COLO829 (cell line): ENCODE results near the gene PXK.
"Not testable (repeated sequence)": the region's sequence is repeated elsewhere in the genome, so short reads cannot be mapped to it uniquely, and the experiment has no call there.

Source experiments
- DNase-seq: peaks from one replicate; pipeline ENCODE4 v3.0.0; 2012; ENCODE audit warnings: low spot score

Gene PXK

GRCh38 chr3:58332575-58333188, at the start of gene PXK:
Gene PXK, plus strand, starts transcription at chr3:58332892. Its CDS starts 97 bp downstream, at chr3:58332989.
- DNase-seq, result peak; percentile 37

DNA sequence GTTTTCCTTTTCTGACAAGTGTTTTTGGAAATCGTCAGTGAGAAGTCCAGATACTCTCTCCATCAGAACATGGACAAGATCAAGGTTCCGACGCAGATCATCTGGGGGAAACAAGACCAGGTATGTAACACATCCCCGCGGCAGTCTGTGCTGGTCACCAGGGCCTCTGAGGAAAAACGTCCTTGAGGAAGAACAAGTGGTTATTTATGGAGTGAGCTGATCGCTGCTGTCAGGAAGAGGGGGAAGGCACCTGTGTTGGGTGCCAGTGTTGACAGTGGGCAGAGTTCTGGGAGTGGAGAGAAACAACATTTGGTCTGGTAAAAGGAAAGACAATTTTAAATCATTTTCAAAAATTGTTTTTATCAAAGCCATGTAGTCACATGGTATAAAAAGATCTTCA, 47.4 kb upstream of the PXK start:
- no peak for DNase-seq

GRCh38 chr3:58287354-58287753, 45.3 kb upstream of the PXK start:
- DNase-seq, result peak; percentile 45

DNA sequence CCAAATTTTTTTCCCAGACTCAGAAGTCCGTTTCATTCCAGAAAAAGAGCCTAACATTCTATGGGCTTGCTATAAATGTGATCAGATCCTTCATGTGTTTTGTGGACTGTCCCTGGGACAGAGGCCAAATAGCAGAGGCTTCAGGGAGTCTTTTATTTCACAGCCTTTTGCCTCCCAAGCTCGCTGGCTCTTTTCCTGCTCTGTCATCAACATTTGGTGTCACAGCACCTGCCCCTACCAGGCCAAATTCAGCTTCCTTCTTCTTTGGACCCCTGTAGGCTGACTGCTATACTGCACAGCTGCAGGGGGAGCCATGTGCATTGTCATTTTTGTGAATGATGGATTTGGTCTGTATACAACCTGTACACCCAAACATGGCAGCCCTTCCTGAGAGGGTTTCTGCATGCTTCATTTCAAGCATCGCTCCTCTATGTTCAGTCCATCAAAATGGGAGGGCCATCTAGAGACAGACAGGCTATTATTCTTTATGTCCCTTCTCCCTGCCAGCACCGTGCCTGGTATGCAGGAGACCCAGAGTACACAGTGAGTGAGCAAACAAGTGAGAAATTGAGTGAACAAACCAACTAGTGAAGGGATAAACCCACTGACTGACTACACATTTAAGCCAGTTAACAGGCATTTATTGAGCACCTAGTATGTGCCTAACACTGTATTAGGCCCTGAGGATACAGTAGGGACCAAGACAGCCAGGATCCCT, 44.5 kb upstream of the PXK start:
- no peak for DNase-seq

DNA sequence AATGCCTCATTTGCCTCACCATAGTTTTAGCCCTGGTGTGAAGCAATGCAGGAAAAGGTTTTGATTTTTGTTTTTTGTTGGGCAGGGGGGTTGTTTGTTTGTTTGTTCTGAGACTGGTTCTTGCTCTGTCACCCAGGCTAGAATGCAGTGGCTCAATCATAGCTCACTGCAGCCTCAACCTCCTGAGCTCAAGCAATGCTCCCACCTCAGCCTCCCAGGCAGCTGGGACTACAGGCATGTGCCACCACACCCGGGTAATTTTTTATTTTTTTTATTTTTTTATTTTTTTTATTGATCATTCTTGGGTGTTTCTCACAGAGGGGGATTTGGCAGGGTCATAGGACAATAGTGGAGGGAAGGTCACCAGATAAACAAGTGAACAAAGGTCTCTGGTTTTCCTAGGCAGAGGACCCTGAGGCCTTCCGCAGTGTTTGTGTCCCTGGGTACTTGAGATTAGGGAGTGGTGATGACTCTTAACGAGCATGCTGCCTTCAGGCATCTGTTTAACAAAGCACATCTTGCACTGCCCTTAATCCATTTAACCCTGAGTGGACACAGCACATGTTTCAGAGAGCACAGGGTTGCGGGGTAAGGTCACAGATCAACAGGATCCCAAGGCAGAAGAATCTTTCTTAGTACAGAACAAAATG, 43.6 kb upstream of the PXK start:
- DNase-seq, result not testable (repeated sequence)

GRCh38 chr3:58290446-58290845, 42.2 kb upstream of the PXK start:
- not testable (repeated sequence) for DNase-seq

GRCh38 chr3:58291671-58292338, 40.9 kb upstream of the PXK start:
- no peak for DNase-seq

GRCh38 chr3:58292866-58293265, 39.8 kb upstream of the PXK start:
- DNase-seq, result no peak

GRCh38 chr3:58293516-58293915, 39.2 kb upstream of the PXK start:
- no peak for DNase-seq

GRCh38 chr3:58296269-58296668, 36.4 kb upstream of the PXK start:
- DNase-seq, result no peak

- no peak for DNase-seq
Observed at GRCh38 chr3:58296843-58297242, 35.8 kb upstream of the PXK start.

- DNase-seq, result no peak
Observed at GRCh38 chr3:58298190-58298589, 34.5 kb upstream of the PXK start.

- DNase-seq, result no peak
Observed at GRCh38 chr3:58299075-58299474, 33.6 kb upstream of the PXK start.

DNA sequence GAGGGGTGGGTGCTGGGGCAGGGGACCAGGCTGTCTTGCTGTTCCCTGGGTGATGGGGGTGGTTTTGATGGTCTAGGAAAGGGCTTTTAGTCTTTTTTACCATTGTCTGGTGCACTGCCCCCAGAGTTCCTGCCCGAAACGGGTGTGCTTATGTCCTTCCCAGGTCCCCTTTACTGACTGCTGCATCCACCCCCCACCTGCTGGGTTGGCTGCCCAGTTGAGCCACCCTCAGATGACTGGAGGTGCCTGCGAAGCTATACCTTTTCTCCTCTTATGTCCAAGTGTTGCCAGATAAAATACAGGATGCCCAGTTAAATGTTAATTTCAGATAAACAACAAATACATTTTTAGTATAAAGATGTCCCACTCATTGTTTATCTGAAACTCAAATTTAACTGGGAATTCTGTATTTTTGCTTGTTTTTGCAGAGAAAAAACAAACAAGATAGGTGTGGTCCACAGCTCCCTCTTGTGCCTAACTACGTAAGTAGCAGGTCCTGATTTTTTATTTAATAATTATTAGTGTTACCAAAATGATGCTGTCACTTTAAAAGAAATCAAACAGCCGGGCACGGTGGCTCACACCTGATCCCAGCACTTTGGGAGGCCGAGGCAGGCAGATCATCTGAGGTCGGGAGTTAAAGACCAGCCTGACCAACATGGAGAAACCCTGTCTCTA, 32.7 kb upstream of the PXK start:
- peak; percentile 37 for DNase-seq

- peak; percentile 99 for DNase-seq
Observed at GRCh38 chr3:58305882-58306711, 26.6 kb upstream of the PXK start, which contains the start of the genes HTD2 and RPP14. Gene HTD2, plus strand, starts transcription at chr3:58306520. Its CDS starts 11,094 bp downstream, at chr3:58317614. Gene RPP14, plus strand, starts transcription at chr3:58306245. Its CDS starts 4,085 bp downstream, at chr3:58310330.

DNA sequence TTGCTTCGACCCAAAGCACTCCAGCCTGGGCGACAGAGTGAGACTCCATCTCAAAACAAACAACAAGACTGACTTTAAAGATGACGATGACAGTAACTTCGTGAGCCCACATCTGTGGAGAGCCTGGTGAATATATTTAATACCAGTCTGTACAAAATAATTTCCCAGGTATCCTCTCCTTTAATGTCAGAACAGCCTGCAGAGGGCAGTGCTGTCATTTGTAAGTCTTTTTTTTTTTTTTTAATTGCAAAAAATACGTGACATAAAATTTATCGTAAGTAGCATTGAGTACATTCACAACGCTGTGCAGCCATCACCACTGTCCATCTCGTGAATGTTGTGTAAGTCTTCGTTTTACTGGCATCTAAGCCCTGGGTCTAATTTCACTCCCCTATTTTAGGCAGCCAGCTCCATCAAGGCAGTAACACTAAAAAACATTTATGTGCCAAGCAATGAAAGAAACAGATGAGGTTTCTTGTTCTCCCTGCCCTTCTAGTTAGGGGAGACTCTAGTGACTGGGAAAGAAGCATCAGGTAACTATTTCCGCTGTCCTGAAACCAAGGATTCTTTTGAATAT, 25.0 kb upstream of the PXK start:
- DNase-seq, result peak; percentile 66

DNA sequence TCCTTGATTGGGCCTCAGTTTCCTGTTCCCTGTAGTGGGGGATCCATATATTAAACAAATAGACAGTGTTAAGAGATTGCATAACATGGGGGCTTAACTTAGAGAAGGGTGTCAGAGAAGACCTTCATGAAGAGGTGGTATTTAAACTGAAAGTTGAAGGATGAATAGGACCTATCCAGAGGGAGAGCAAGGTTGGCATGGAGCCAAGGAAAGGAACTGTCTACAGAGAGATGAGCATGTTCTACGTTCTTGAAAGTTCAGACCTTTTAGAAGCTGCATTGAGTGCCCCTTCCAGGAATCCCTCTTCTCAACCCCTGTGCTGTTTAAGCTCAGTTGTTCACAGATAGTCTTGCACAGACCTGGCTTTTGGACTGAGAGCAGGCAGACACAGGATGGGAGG, 24.0 kb upstream of the PXK start:
- DNase-seq, result peak; percentile 41

GRCh38 chr3:58317811-58318210, 14.9 kb upstream of the PXK start:
- no peak for DNase-seq

GRCh38 chr3:58321791-58322190, 10.9 kb upstream of the PXK start:
- no peak for DNase-seq

- DNase-seq, result no peak
Observed at GRCh38 chr3:58322793-58323192, 9.9 kb upstream of the PXK start.
